Measurements from ENCODE around the gene ECEL1.

Gene ECEL1

GRCh38 chr2:232513353-232513752 is 25.7 kb upstream of the ECEL1 start:
- ATAC-seq (ENCODE audit: low read depth), result no peak
- no peaks in the 10 kb centered on the region for H3K4me1 Mint-ChIP-seq
- H3K27me3 Mint-ChIP-seq, result peaks cover 8% of the 10 kb centered on the region
- H3K27ac Mint-ChIP-seq, result no peak overlapping the region
- no peak for DNase-seq (ENCODE audit: low spot score in 2 of 2)
- no peak overlapping the region for H3K4me3 Mint-ChIP-seq
- H3K9me3 Mint-ChIP-seq, result no peaks in the 10 kb centered on the region
- H3K36me3 Mint-ChIP-seq, result no peaks in the 10 kb centered on the region

DNA sequence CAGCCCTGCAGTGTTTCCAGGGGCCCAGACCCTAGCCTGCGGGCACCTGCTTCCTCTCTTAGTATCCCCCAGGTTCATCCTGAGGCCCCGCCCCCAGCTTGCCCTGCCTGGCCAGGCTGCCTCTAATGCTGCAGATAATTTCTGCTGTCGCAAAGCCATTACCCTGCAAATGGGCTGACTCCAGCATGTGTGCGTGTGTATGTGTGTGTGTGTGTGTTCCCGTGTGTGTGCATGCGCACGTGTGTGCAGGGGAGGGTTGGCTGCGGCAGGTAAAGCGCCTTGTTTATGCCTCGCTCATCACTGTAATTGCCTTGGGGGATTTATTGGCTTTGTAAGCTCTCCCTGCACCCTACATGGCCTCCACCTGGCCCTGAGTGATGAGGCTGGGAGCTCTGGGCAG is 25.0 kb upstream of the ECEL1 start:
- H3K4me3 Mint-ChIP-seq, result no peak overlapping the region
- no peaks in the 10 kb centered on the region for H3K9me3 Mint-ChIP-seq
- no peak for DNase-seq (ENCODE audit: low spot score in 2 of 2)
- no peaks in the 10 kb centered on the region for H3K36me3 Mint-ChIP-seq
- ATAC-seq (ENCODE audit: low read depth), result no peak
- no peaks in the 10 kb centered on the region for H3K4me1 Mint-ChIP-seq
- H3K27me3 Mint-ChIP-seq, result peaks cover 8% of the 10 kb centered on the region
- H3K27ac Mint-ChIP-seq, result no peak overlapping the region

GRCh38 chr2:232511336-232511890 is 23.8 kb upstream of the ECEL1 start:
- H3K4me3 Mint-ChIP-seq, result no peak overlapping the region
- no peaks in the 10 kb centered on the region for H3K36me3 Mint-ChIP-seq
- H3K27me3 Mint-ChIP-seq, result peaks cover 6% of the 10 kb centered on the region
- no peak for ATAC-seq (ENCODE audit: low read depth)
- H3K27ac Mint-ChIP-seq, result no peak overlapping the region
- no peaks in the 10 kb centered on the region for H3K9me3 Mint-ChIP-seq
- DNase-seq (ENCODE audit: low spot score in 2 of 2), result no peak
- no peaks in the 10 kb centered on the region for H3K4me1 Mint-ChIP-seq

DNA sequence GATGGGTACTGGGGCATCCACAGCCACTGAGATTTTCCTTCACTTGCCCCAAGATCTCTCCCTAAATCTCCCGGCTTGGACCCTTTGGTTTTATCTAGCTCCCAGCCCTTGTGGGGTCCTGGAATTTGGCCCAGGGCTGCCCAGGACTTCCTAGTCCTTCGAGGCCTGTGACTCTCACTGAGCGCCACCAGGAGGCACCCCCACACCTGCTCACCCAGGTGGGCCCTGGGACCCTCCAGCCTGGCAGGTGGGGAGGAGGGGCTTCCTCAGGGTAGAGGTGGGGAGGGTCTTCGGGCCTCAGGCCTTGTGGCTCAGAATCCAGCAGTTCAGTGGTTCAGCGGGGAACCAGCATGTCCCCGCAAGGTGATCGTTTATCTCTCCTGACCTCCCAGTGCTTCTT is 20.6 kb upstream of the ECEL1 start:
- Mint-ChIP-seq H3K9me3 (no peaks in the 10 kb centered on the region), H3K27ac (no peak overlapping the region), H3K4me3 (no peak overlapping the region), H3K4me1 (peaks cover 3% of the 10 kb centered on the region), H3K36me3 (no peaks in the 10 kb centered on the region), H3K27me3 (peaks cover 13% of the 10 kb centered on the region)
- ATAC-seq (ENCODE audit: low read depth), result no peak
- DNase-seq (ENCODE audit: low spot score in 2 of 2), result no peak

DNA sequence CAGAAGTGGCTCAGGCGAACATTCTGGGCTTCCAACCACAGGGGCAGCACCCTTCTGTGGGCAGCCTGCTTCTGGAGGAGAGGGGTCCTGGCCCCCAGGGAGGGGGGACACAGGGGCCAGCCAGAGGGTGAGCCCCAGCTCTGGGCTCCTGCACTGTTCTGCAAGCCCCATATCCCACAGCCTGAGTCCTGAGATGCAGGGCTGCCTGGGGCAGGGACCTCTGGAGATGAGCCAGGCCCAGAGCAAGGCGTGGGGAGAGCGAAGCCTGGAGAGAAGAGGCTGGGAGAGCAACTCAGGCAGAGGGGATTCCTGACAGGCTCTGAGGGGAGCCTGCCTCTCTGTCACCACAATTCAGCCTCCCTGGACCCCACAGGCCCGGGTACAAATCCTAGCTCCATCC is 19.1 kb upstream of the ECEL1 start:
- H3K4me1 Mint-ChIP-seq, result peaks cover 7% of the 10 kb centered on the region
- no peaks in the 10 kb centered on the region for H3K9me3 Mint-ChIP-seq
- H3K4me3 Mint-ChIP-seq, result no peak overlapping the region
- DNase-seq (ENCODE audit: low spot score in 2 of 2), result no peak
- ATAC-seq (ENCODE audit: low read depth), result no peak
- H3K36me3 Mint-ChIP-seq, result no peaks in the 10 kb centered on the region
- H3K27ac Mint-ChIP-seq, result no peak overlapping the region
- peaks cover 16% of the 10 kb centered on the region for H3K27me3 Mint-ChIP-seq

DNA sequence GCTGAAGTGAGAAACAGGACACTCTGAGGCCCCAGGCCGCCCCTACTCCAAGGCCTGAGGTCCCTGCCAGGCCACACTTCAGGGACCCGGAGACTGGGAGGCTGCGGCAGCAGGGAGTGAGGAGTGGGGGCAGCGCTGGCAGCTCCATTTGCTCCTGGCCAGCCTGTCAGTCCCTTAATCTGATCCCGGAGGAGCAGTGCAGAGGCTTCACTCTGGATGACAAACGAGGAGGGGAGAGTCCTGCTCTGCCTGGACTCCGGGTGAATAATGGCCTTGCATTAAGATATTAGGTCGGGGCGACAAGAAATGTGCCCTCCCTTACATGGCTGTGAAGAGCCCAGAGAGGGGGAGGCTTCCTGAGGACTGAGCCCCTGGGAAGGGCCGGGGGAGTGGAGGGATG is 18.2 kb upstream of the ECEL1 start:
- H3K36me3 Mint-ChIP-seq, result no peaks in the 10 kb centered on the region
- H3K9me3 Mint-ChIP-seq, result no peaks in the 10 kb centered on the region
- no peak overlapping the region for H3K27ac Mint-ChIP-seq
- no peak for ATAC-seq (ENCODE audit: low read depth)
- no peak for DNase-seq (ENCODE audit: low spot score in 2 of 2)
- H3K4me1 Mint-ChIP-seq, result peaks cover 7% of the 10 kb centered on the region
- H3K27me3 Mint-ChIP-seq, result peaks cover 16% of the 10 kb centered on the region
- no peak overlapping the region for H3K4me3 Mint-ChIP-seq

DNA sequence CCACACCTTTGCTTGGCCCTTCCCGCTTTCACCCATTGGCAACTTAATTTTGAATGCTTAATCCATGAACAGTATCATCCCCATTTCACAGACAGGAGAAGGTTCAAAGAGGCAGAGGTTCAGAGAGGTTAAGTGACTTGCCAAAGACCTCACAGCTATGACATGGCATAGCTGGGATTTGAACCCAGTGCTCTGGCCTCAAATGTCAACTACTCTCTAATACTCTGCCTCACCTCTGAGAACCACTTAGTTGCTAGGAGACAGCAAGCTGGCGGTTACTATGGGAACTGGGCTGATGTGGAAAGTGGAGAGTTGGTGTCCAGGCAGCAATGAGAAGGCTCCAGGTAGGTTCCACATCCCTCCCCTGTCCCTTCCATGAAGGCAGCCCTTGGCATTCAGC is 16.8 kb upstream of the ECEL1 start:
- DNase-seq (ENCODE audit: low spot score in 2 of 2) (no peak), ATAC-seq (ENCODE audit: low read depth) (no peak)
- Mint-ChIP-seq H3K27me3 (peaks cover 24% of the 10 kb centered on the region), H3K27ac (no peak overlapping the region), H3K4me3 (no peak overlapping the region), H3K36me3 (no peaks in the 10 kb centered on the region), H3K4me1 (peaks cover 7% of the 10 kb centered on the region), H3K9me3 (no peaks in the 10 kb centered on the region)

DNA sequence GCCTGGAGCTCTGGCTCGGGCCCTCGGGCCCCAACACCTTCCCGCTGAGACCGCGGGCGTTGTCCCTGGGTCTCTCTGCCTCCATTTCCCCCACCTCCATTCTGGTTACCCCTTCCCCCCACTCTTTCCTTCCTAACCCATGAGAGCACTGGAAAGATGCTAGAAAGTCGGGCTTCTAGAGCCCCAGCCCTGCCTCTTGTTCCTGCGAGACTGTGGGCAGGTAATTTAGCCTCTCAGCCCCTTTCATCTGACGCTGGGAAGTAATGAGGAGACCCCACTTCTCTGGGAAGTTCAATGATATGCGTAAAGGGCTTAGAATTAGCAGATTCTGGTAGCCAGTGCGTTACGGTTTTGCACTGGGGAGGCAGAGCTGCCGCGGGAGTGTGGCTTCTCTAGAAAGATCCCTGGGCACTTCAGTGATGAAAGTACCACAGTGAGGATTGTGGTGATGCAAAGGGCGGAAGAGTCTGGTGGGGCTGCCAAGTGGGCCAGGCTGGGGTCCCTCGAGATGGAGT is 16.2 kb upstream of the ECEL1 start:
- Mint-ChIP-seq H3K27me3 (peaks cover 24% of the 10 kb centered on the region), H3K4me3 (peak overlapping the region; percentile 50), H3K27ac (no peak overlapping the region), H3K36me3 (no peaks in the 10 kb centered on the region), H3K4me1 (peaks cover 7% of the 10 kb centered on the region), H3K9me3 (no peaks in the 10 kb centered on the region)
- ATAC-seq (ENCODE audit: low read depth) (no peak), DNase-seq (ENCODE audit: low spot score in 2 of 2) (no peak)

GRCh38 chr2:232502911-232503808 is 15.5 kb upstream of the ECEL1 start:
- peak overlapping the region; percentile 50 for H3K4me3 Mint-ChIP-seq
- peaks cover 27% of the 10 kb centered on the region for H3K27me3 Mint-ChIP-seq
- ATAC-seq (ENCODE audit: low read depth) (peak; percentile 79), DNase-seq (ENCODE audit: low spot score in 2 of 2) (peak; percentile 37 to 44)
- no peaks in the 10 kb centered on the region for H3K36me3 Mint-ChIP-seq
- peak overlapping the region; percentile 61 for H3K27ac Mint-ChIP-seq
- H3K4me1 Mint-ChIP-seq, result peaks cover 7% of the 10 kb centered on the region
- no peaks in the 10 kb centered on the region for H3K9me3 Mint-ChIP-seq

GRCh38 chr2:232502511-232502910 is 14.9 kb upstream of the ECEL1 start:
- H3K9me3 Mint-ChIP-seq, result no peaks in the 10 kb centered on the region
- H3K27me3 Mint-ChIP-seq, result peaks cover 27% of the 10 kb centered on the region
- peaks cover 7% of the 10 kb centered on the region for H3K4me1 Mint-ChIP-seq
- H3K4me3 Mint-ChIP-seq, result peak overlapping the region; percentile 85
- H3K27ac Mint-ChIP-seq, result peak overlapping the region; percentile 61
- H3K36me3 Mint-ChIP-seq, result no peaks in the 10 kb centered on the region
- ATAC-seq (ENCODE audit: low read depth), result peak; percentile 58
- no peak for DNase-seq (ENCODE audit: low spot score in 2 of 2)

- H3K27ac Mint-ChIP-seq, result no peak overlapping the region
- DNase-seq (ENCODE audit: low spot score in 2 of 2), result no peak
- no peak for ATAC-seq (ENCODE audit: low read depth)
- H3K9me3 Mint-ChIP-seq, result no peaks in the 10 kb centered on the region
- H3K36me3 Mint-ChIP-seq, result no peaks in the 10 kb centered on the region
- H3K4me3 Mint-ChIP-seq, result no peak overlapping the region
- peaks cover 26% of the 10 kb centered on the region for H3K27me3 Mint-ChIP-seq
- H3K4me1 Mint-ChIP-seq, result peaks cover 7% of the 10 kb centered on the region
Observed at GRCh38 chr2:232501794-232502390, 14.3 kb upstream of the ECEL1 start.

GRCh38 chr2:232501331-232501771 is 13.7 kb upstream of the ECEL1 start:
- Mint-ChIP-seq H3K4me1 (peaks cover 7% of the 10 kb centered on the region), H3K36me3 (no peaks in the 10 kb centered on the region), H3K27ac (no peak overlapping the region), H3K9me3 (no peaks in the 10 kb centered on the region), H3K4me3 (no peak overlapping the region), H3K27me3 (peaks cover 26% of the 10 kb centered on the region)
- DNase-seq (ENCODE audit: low spot score in 2 of 2), result no peak
- ATAC-seq (ENCODE audit: low read depth), result no peak

DNA sequence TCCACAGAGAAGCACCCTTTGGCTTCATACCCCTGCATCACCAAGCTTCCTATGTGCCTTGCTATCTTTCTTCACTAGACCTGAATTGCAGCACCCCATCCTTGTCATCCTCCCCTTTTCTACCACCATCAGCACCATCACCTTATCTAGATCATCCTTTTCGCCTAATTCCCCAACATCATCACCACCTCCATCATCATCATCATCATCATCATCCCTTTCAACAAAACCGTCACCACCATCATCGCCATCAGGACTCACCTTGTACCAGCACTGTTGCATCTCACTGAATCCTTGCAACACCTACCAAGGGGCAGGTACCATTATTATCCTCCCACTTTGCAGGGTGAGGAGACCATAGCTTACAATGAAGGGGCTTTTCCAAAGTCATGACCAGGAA is 10.8 kb upstream of the ECEL1 start:
- Mint-ChIP-seq H3K4me1 (peaks cover 5% of the 10 kb centered on the region), H3K27ac (no peak overlapping the region), H3K4me3 (no peak overlapping the region), H3K36me3 (no peaks in the 10 kb centered on the region), H3K9me3 (no peaks in the 10 kb centered on the region), H3K27me3 (peaks cover 19% of the 10 kb centered on the region)
- ATAC-seq (ENCODE audit: low read depth) (no peak), DNase-seq (ENCODE audit: low spot score in 2 of 2) (no peak)

- H3K36me3 Mint-ChIP-seq, result no peaks in the 10 kb centered on the region
Observed at GRCh38 chr2:232497348-232497747, 9.7 kb upstream of the ECEL1 start.

More at GRCh38 chr2:232497348-232497747, 9.7 kb upstream of the ECEL1 start:
- H3K27me3 Mint-ChIP-seq, result peaks cover 20% of the 10 kb centered on the region
- H3K9me3 Mint-ChIP-seq, result no peaks in the 10 kb centered on the region
- ATAC-seq (ENCODE audit: low read depth), result no peak
- no peak overlapping the region for H3K27ac Mint-ChIP-seq
- no peak for DNase-seq (ENCODE audit: low spot score in 2 of 2)
- H3K4me1 Mint-ChIP-seq, result peaks cover 1% of the 10 kb centered on the region
- no peak overlapping the region for H3K4me3 Mint-ChIP-seq
